ENCODE data around the gene BMPR1B. TPM values are rescaled to one million over a fixed set of nuclear protein-coding genes. Genes with fewer than 3 reads are reported as not detected.

Gene BMPR1B
- total and polyA plus RNA-seq, 9 of the 15 experiments (the other 6 are each of a cell fraction or from before 2014, with no cell fraction given) = 0.01 TPM; not detected in 8

DNA sequence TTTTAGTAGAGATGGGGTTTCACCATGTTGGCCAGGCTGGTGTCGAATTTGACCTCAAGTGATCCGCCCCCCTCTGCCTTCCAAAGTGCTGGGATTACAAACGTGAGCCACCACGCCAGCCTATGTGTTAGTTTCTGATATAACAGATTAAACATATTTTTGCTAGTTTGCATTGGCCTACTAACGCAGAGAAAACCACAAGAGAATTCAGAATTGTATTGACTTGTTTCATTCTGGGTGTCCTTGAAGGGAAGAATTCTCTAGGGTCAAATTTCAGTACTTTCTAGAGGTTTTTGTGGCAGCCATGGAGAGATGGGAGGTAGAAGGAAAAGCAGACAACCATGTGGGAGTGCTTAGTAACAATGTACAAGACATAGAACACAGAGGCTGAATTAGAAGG is 46.1 kb upstream of the BMPR1B start:
- ChIA-PET CTCF (ENCODE audit: low intra/inter-chr PET ratio) (no interaction called here), POLR2A (no interaction called here)
- H3K79me2 ChIP-seq (ENCODE audit: control insufficient read depth, insufficient read depth, low read length) = no peaks in the 10 kb centered on the region
- H3K27me3 ChIP-seq (ENCODE audit: control insufficient read depth in 2 of 2, insufficient read depth in 2 of 2, low read length in 2 of 2) = peaks cover 0 to 13% of the 10 kb centered on the region in 2 experiments; a peak in 4 of 5 replicates
- no peaks in the 10 kb centered on the region for H3K36me3 ChIP-seq (ENCODE audit: control insufficient read depth, insufficient read depth, low read length)
- 1% methylated on average over 5 of the region's 5 CpGs for WGBS (ENCODE audit: insufficient coverage, low coverage, missing lambda C conversion rate)
- no peak overlapping the region for H3K4me3 ChIP-seq
- H3K9ac ChIP-seq (ENCODE audit: insufficient read depth in 1 of 2, low read depth in 2 of 2, low read length in 2 of 2) = no peak overlapping the region
- H3K4me1 ChIP-seq (replicated peaks in 1 of 2; ENCODE audit: control insufficient read depth in 2 of 2, insufficient read depth in 2 of 2, low read length in 2 of 2) = no peaks in the 10 kb centered on the region
- no peak overlapping the region for H3K27ac ChIP-seq (ENCODE audit: extremely low read depth, low read depth, low read length)
- no peak overlapping the region for H2AFZ ChIP-seq (ENCODE audit: low read depth, low read length)
- BruUV-seq (replicated peaks) = no TSS peak
- no peak overlapping the region for H3K4me2 ChIP-seq (ENCODE audit: insufficient read depth, low read length)
- no peaks in the 10 kb centered on the region for H3K9me1 ChIP-seq (ENCODE audit: control insufficient read depth, insufficient read depth, low read length)
- intact Hi-C loops (cut with micrococcal nuclease) (no loop called here), in situ Hi-C loops (cut with MboI) (no loop called here)
- no peaks in the 10 kb centered on the region for H3K9me3 ChIP-seq (replicated peaks; ENCODE audit: control insufficient read depth, insufficient read depth, low read depth, low read length)
- ATAC-seq (no peak), FAIRE-seq (no peak), DNase-seq (ENCODE audit: extremely low read depth in 1 of 4, low spot score in 3 of 4) (no peak)
- H4K20me1 ChIP-seq (replicated peaks; ENCODE audit: control insufficient read depth, insufficient read depth, low read length) = no peaks in the 10 kb centered on the region
- TF ChIP-seq ZNF143 (CRISPR knock-in tag; IDR thresholded peaks at IDR 0.05) = no peak
- TF ChIP-seq NR2C2 (CRISPR knock-in tag; IDR thresholded peaks at IDR 0.05) = no peak
- no peak for TF ChIP-seq NR2C2 (tag; IDR thresholded peaks at IDR 0.05)
- TF ChIP-seq, protein P1, sequence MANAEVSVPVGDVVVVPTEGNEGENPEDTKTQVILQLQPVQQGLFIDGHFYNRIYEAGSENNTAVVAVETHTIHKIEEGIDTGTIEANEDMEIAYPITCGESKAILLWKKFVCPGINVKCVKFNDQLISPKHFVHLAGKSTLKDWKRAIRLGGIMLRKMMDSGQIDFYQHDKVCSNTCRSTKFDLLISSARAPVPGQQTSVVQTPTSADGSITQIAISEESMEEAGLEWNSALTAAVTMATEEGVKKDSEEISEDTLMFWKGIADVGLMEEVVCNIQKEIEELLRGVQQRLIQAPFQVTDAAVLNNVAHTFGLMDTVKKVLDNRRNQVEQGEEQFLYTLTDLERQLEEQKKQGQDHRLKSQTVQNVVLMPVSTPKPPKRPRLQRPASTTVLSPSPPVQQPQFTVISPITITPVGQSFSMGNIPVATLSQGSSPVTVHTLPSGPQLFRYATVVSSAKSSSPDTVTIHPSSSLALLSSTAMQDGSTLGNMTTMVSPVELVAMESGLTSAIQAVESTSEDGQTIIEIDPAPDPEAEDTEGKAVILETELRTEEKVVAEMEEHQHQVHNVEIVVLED (CRISPR knock-in tag; IDR thresholded peaks at IDR 0.05) = no peak
- TF ChIP-seq, protein P2, sequence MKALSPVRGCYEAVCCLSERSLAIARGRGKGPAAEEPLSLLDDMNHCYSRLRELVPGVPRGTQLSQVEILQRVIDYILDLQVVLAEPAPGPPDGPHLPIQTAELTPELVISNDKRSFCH (CRISPR knock-in tag; IDR thresholded peaks at IDR 0.05) = no peak
- TF ChIP-seq, protein P2 (tag; IDR thresholded peaks at IDR 0.05) = no peak
- TF ChIP-seq, protein P3, sequence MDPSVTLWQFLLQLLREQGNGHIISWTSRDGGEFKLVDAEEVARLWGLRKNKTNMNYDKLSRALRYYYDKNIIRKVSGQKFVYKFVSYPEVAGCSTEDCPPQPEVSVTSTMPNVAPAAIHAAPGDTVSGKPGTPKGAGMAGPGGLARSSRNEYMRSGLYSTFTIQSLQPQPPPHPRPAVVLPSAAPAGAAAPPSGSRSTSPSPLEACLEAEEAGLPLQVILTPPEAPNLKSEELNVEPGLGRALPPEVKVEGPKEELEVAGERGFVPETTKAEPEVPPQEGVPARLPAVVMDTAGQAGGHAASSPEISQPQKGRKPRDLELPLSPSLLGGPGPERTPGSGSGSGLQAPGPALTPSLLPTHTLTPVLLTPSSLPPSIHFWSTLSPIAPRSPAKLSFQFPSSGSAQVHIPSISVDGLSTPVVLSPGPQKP (CRISPR knock-in tag; IDR thresholded peaks at IDR 0.05) = no peak
- TF ChIP-seq HNRNPL (IDR thresholded peaks at IDR 0.05; ENCODE audit: low read depth, low read length) = no peak
- TF ChIP-seq KAT2B (IDR thresholded peaks at IDR 0.05; ENCODE audit: low read depth, low read length) = no peak
- no peak for TF ChIP-seq IRF2 (CRISPR knock-in tag; IDR thresholded peaks at IDR 0.05)
- TF ChIP-seq ZNF12 (CRISPR knock-in tag; IDR thresholded peaks at IDR 0.05) = no peak
- TF ChIP-seq ZNF551 (CRISPR knock-in tag; IDR thresholded peaks at IDR 0.05) = no peak
- TF ChIP-seq ZNF561 (CRISPR knock-in tag; conservative IDR thresholded peaks at IDR 0.05) = no peak
- no peak for TF ChIP-seq POLR3A (IDR thresholded peaks at IDR 0.05; ENCODE audit: borderline replicate concordance, extremely low read depth, insufficient read depth, insufficient read length)
- no peak for TF ChIP-seq HDAC6 (IDR thresholded peaks at IDR 0.05; ENCODE audit: low read depth, low read length)
- TF ChIP-seq YY1 (IDR thresholded peaks at IDR 0.05; ENCODE audit: borderline replicate concordance in 1 of 3, control insufficient read depth in 1 of 3, extremely low read depth in 1 of 3, insufficient read depth in 3 of 3, insufficient read length in 1 of 3, insufficient replicate concordance in 2 of 3, low read depth in 1 of 3, low read length in 2 of 3) = no peak
- no peak for TF ChIP-seq KDM4B (IDR thresholded peaks at IDR 0.05; ENCODE audit: borderline replicate concordance in 2 of 2, low read depth in 1 of 2)
- TF ChIP-seq ZC3H4 (CRISPR knock-in tag; IDR thresholded peaks at IDR 0.05; ENCODE audit: borderline replicate concordance) = no peak
- TF ChIP-seq JUND (IDR thresholded peaks at IDR 0.05; ENCODE audit: borderline replicate concordance, low read depth, low read length) = no peak
- TF ChIP-seq JUND (tag; IDR thresholded peaks at IDR 0.05; ENCODE audit: borderline replicate concordance, low read depth, low read length) = no peak
